ENCODE data around the gene KANK4. TPM values are rescaled to one million over a fixed set of nuclear protein-coding genes. Genes with fewer than 3 reads are reported as not detected.

The KANK4 gene
- total RNA-seq, 4 donors from 2014 or later: 0.16 TPM; not detected in 3

GRCh38 chr1:62228883-62229187 is 90.4 kb downstream of the KANK4 start:
- ATAC-seq (no peak), DNase-seq (no peak)
- intact Hi-C loops (cut with DNase I; ENCODE audit: low total_unique reads): no loop called here
- TF ChIP-seq CTCF (IDR thresholded peaks at IDR 0.05 in 4 of 5, conservative IDR thresholded peaks at IDR 0.05 in 1 of 5): no peak
- TF ChIP-seq POLR2A (IDR thresholded peaks at IDR 0.05): no peak
- Histone ChIP-seq H3K4me3 (no peak overlapping the region), H3K4me1 (no peaks in the 10 kb centered on the region), H3K27me3 (no peaks in the 10 kb centered on the region), H3K27ac (no peak overlapping the region), H3K9me3 (no peaks in the 10 kb centered on the region), H3K36me3 (no peaks in the 10 kb centered on the region)
- in situ Hi-C loops (cut with MboI; ENCODE audit: low sequenced_read_pairs in 4 of 4): no loop called here

GRCh38 chr1:62228136-62228882 is 90.9 kb downstream of the KANK4 start:
- no peaks in the 10 kb centered on the region for H3K27me3 ChIP-seq
- no peak for ATAC-seq
- DNase-seq: no peak
- no peak overlapping the region for H3K27ac ChIP-seq
- no peaks in the 10 kb centered on the region for H3K9me3 ChIP-seq
- intact Hi-C loops (cut with DNase I; ENCODE audit: low total_unique reads): no loop called here
- H3K4me1 ChIP-seq: no peaks in the 10 kb centered on the region
- in situ Hi-C loops (cut with MboI; ENCODE audit: low sequenced_read_pairs in 4 of 4): no loop called here
- no peaks in the 10 kb centered on the region for H3K36me3 ChIP-seq
- no peak overlapping the region for H3K4me3 ChIP-seq
- TF ChIP-seq CTCF (IDR thresholded peaks at IDR 0.05 in 4 of 5, conservative IDR thresholded peaks at IDR 0.05 in 1 of 5) (no peak), POLR2A (IDR thresholded peaks at IDR 0.05) (no peak)

GRCh38 chr1:62227496-62227895 is 91.7 kb downstream of the KANK4 start:
- DNase-seq (no peak), ATAC-seq (no peak)
- Histone ChIP-seq H3K36me3 (no peaks in the 10 kb centered on the region), H3K4me3 (no peak overlapping the region), H3K27me3 (no peaks in the 10 kb centered on the region), H3K9me3 (no peaks in the 10 kb centered on the region), H3K27ac (no peak overlapping the region), H3K4me1 (no peaks in the 10 kb centered on the region)
- intact Hi-C loops (cut with DNase I; ENCODE audit: low total_unique reads) (no loop called here), in situ Hi-C loops (cut with MboI; ENCODE audit: low sequenced_read_pairs in 4 of 4) (no loop called here)
- TF ChIP-seq CTCF (IDR thresholded peaks at IDR 0.05 in 4 of 5, conservative IDR thresholded peaks at IDR 0.05 in 1 of 5): no peak
- TF ChIP-seq POLR2A (IDR thresholded peaks at IDR 0.05): no peak

- Histone ChIP-seq H3K27me3 (no peaks in the 10 kb centered on the region), H3K36me3 (no peaks in the 10 kb centered on the region), H3K4me3 (no peak overlapping the region), H3K9me3 (no peaks in the 10 kb centered on the region), H3K4me1 (no peaks in the 10 kb centered on the region), H3K27ac (no peak overlapping the region)
- DNase-seq: no peak
- intact Hi-C loops (cut with DNase I; ENCODE audit: low total_unique reads) (no loop called here), in situ Hi-C loops (cut with MboI; ENCODE audit: low sequenced_read_pairs in 4 of 4) (no loop called here)
- ATAC-seq: no peak
- no peak for TF ChIP-seq POLR2A (IDR thresholded peaks at IDR 0.05)
- no peak for TF ChIP-seq CTCF (IDR thresholded peaks at IDR 0.05 in 4 of 5, conservative IDR thresholded peaks at IDR 0.05 in 1 of 5)
These were observed 95.1 kb downstream of the KANK4 start for GRCh38 chr1:62224182-62224581.

- TF ChIP-seq CTCF (IDR thresholded peaks at IDR 0.05 in 4 of 5, conservative IDR thresholded peaks at IDR 0.05 in 1 of 5) (no peak), POLR2A (IDR thresholded peaks at IDR 0.05) (no peak)
- Histone ChIP-seq H3K36me3 (no peaks in the 10 kb centered on the region), H3K27ac (no peak overlapping the region), H3K27me3 (no peaks in the 10 kb centered on the region), H3K4me3 (no peak overlapping the region), H3K4me1 (no peaks in the 10 kb centered on the region), H3K9me3 (no peaks in the 10 kb centered on the region)
- in situ Hi-C loops (cut with MboI; ENCODE audit: low sequenced_read_pairs in 4 of 4) (no loop called here), intact Hi-C loops (cut with DNase I; ENCODE audit: low total_unique reads) (no loop called here)
- DNase-seq (no peak), ATAC-seq (no peak)
These were observed 96.9 kb downstream of the KANK4 start for GRCh38 chr1:62222321-62222720.

Measured in gastrocnemius medialis (tissue), 4 donors.